SH-SY5Y (cell line): Measurements from ENCODE around the gene CCDC192.

ENCODE experiments used
- GATA2 ChIP-seq: IDR thresholded peaks from 2 replicates; pipeline ENCODE4 v1.6.1; 2011; ENCODE audit warnings: mild to moderate bottlenecking, low read depth, low read length
- GATA3 ChIP-seq: IDR thresholded peaks from 2 replicates; pipeline ENCODE4 v1.6.1; 2011; ENCODE audit warnings: low read depth, mild to moderate bottlenecking, low read length, moderate library complexity

- TF ChIP-seq GATA2 (no peak), GATA3 (no peak)
Observed at GRCh38 chr5:127746756-127747155, 43.6 kb downstream of the CCDC192 start.
